ENCODE measurements around the gene GRIN2A.

GRIN2A gene

DNA sequence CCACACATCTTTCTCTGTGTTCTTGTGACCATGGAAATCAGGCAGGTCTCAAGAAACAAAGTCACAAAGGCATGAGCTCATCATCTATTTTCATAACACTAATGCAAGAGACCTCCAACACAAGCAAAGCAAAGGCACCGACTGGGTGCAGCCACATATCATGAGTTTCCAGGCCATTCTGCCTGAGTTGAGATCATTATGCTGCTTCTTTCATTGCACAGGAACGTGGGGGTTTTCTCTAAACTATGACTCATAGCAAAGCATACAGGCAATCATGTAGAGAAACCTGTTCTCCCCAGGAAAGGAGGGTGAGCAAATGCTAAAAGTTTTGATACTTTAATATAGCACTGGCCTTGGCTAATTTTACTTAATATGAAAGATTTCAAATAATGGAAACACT is 60.7 kb downstream of the GRIN2A start:
- H3K4me3 Mint-ChIP-seq: no peak overlapping the region
- no peak overlapping the region for H3K27ac Mint-ChIP-seq
- H3K27me3 Mint-ChIP-seq (ENCODE audit: low read depth, poor library complexity): peaks cover 1% of the 10 kb centered on the region

DNA sequence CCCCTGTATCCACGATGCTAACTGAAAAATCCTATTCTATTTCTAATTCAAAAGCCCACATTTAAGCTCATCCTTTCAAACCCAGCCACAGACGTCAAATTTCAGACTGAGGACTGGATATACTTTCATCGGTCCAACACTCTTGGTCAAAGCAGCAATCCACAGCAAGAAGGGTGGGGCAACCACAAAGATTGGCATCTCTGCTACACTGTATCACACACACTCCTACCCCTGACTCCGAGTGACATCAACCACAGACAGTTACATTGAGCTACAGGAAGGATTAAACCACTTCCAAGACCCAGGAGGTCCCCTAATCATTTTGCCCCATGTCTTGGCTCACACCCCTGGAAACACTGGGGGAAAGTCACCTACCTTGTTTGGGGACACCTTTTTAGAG is 61.3 kb downstream of the GRIN2A start:
- Mint-ChIP-seq H3K36me3 (ENCODE audit: low read depth) (no peaks in the 10 kb centered on the region), H3K4me3 (no peak overlapping the region), H3K27ac (no peak overlapping the region), H3K27me3 (ENCODE audit: low read depth, poor library complexity) (peaks cover 4% of the 10 kb centered on the region), H3K4me1 (peaks cover 29% of the 10 kb centered on the region), H3K9me3 (no peaks in the 10 kb centered on the region)
- no peak for DNase-seq
- TF ChIP-seq, protein P1, sequence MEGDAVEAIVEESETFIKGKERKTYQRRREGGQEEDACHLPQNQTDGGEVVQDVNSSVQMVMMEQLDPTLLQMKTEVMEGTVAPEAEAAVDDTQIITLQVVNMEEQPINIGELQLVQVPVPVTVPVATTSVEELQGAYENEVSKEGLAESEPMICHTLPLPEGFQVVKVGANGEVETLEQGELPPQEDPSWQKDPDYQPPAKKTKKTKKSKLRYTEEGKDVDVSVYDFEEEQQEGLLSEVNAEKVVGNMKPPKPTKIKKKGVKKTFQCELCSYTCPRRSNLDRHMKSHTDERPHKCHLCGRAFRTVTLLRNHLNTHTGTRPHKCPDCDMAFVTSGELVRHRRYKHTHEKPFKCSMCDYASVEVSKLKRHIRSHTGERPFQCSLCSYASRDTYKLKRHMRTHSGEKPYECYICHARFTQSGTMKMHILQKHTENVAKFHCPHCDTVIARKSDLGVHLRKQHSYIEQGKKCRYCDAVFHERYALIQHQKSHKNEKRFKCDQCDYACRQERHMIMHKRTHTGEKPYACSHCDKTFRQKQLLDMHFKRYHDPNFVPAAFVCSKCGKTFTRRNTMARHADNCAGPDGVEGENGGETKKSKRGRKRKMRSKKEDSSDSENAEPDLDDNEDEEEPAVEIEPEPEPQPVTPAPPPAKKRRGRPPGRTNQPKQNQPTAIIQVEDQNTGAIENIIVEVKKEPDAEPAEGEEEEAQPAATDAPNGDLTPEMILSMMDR (IDR thresholded peaks at IDR 0.05): no peak

More for the DNA sequence above, 60.7 kb downstream of the GRIN2A start:
- TF ChIP-seq, protein P1 (IDR thresholded peaks at IDR 0.05): no peak
- Mint-ChIP-seq H3K36me3 (ENCODE audit: low read depth) (no peaks in the 10 kb centered on the region), H3K4me1 (peaks cover 29% of the 10 kb centered on the region), H3K9me3 (no peaks in the 10 kb centered on the region)
- DNase-seq: no peak

DNA sequence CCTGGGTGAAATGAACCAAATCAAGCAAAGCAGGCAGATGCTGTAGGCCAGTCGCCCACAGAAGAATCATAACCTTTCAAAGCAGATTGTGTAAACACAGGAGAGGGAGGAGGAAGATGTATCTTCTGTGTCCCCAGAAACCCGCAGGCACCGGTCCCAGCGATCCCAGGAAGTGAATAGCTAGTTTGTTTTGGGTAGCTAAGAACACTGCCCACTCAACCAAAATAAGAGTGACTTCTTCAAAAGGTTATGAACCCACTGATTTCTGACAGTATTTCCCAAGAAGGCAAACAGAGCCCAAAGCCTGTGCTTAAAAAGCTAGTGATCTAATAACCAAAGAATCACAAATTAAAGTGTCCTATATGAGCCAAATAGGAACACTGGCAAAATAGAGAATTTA is 67.8 kb downstream of the GRIN2A start:
- DNase-seq: no peak
- Mint-ChIP-seq H3K9me3 (no peaks in the 10 kb centered on the region), H3K27ac (no peak overlapping the region), H3K27me3 (ENCODE audit: low read depth, poor library complexity) (peaks cover 7% of the 10 kb centered on the region), H3K4me3 (peak overlapping the region; percentile 8), H3K36me3 (ENCODE audit: low read depth) (no peaks in the 10 kb centered on the region), H3K4me1 (peaks cover 24% of the 10 kb centered on the region)
- TF ChIP-seq, protein P1 (IDR thresholded peaks at IDR 0.05): no peak

DNA sequence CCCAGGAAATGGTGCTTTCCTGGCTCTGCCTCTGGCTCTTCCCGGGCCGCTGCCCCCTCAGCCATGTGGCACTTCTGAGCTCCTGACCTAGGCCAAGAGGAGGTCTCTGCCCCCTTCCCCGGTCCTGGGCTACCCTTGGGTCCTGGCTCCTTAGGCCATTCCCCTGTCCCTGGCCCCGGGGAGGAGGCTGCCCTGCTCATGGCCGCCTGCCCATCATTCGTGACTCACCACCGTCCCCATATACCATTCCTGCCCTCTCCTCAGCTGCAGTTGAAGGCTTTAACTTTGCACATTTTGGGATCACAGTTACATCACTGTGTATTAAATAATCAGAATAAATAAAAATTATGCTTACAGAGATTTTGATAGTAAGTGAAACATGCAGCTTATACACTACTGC is 69.0 kb downstream of the GRIN2A start:
- DNase-seq: no peak
- no peaks in the 10 kb centered on the region for H3K36me3 Mint-ChIP-seq (ENCODE audit: low read depth)
- H3K27me3 Mint-ChIP-seq (ENCODE audit: low read depth, poor library complexity): peaks cover 7% of the 10 kb centered on the region
- no peak overlapping the region for H3K27ac Mint-ChIP-seq
- TF ChIP-seq, protein P1 (IDR thresholded peaks at IDR 0.05): no peak
- H3K9me3 Mint-ChIP-seq: peaks cover 3% of the 10 kb centered on the region
- H3K4me3 Mint-ChIP-seq: no peak overlapping the region
- H3K4me1 Mint-ChIP-seq: peaks cover 24% of the 10 kb centered on the region

DNA sequence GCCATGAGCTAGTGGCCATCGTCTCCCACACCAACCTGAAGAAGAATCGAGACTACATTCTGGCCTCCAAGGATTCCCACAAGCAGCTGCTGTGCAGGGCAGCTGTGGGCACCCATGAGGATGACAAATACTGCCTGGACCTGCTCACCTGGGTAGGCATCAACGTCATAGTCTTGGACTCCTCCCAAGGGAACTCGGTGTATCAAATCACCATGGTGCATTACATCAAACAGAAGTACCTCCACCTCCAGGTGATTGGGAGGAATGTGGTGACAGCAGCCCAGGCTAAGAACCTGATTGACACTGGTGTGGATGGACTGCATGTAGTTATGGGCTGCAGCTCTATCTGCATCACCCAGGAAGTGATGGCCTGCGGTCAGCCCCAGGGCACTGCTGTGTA is 70.2 kb downstream of the GRIN2A start:
- H3K27ac Mint-ChIP-seq: no peak overlapping the region
- H3K27me3 Mint-ChIP-seq (ENCODE audit: low read depth, poor library complexity): peaks cover 12% of the 10 kb centered on the region
- no peak overlapping the region for H3K4me3 Mint-ChIP-seq
- H3K36me3 Mint-ChIP-seq (ENCODE audit: low read depth): no peaks in the 10 kb centered on the region
- TF ChIP-seq, protein P1 (IDR thresholded peaks at IDR 0.05): no peak
- DNase-seq: no peak
- peaks cover 8% of the 10 kb centered on the region for H3K9me3 Mint-ChIP-seq
- peaks cover 24% of the 10 kb centered on the region for H3K4me1 Mint-ChIP-seq

DNA sequence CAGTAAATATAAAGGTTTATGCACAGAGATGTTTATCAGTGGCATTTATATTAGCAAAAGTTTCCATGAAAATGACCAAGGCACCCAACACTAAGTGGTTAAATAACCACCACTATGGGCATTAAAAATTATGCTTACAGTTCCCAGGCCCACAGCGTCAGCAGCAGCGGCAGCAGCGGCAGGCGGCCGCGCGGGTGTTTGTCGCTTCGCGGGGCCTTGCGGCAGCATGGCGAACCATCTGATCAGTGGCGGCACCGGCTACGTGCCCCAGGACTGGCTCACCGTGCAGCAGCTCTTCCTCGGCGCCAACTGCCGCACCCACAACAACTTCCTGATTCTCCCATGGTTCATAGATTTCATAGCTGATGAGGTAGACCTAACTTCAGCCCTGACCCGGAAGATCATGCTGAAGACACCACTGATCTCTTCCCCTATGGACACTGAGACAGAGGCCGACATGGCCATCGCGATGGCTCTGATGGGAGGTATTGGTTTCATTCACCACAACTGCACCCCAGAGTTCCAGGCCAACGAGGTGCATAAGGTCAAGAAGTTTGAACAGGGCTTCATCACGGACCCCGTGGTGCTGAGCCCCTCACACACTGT is 71.0 kb downstream of the GRIN2A start:
- TF ChIP-seq, protein P1 (IDR thresholded peaks at IDR 0.05): no peak
- H3K4me3 Mint-ChIP-seq: no peak overlapping the region
- H3K9me3 Mint-ChIP-seq: peaks cover 8% of the 10 kb centered on the region
- no peak overlapping the region for H3K27ac Mint-ChIP-seq
- peaks cover 24% of the 10 kb centered on the region for H3K4me1 Mint-ChIP-seq
- peaks cover 8% of the 10 kb centered on the region for H3K27me3 Mint-ChIP-seq (ENCODE audit: low read depth, poor library complexity)
- no peaks in the 10 kb centered on the region for H3K36me3 Mint-ChIP-seq (ENCODE audit: low read depth)
- DNase-seq: no peak

All from nephron progenitor cell (in vitro differentiated cells).